Fibroblast of pulmonary artery (primary cell): ENCODE data around the gene SMARCD2.

Source experiments
- DNase-seq: peaks from one replicate; pipeline ENCODE4 v3.0.0-alpha.2; 2010; ENCODE audit warnings: low read depth
- H3K4me3 ChIP-seq: replicated peaks from 2 replicates; pipeline ENCODE4 v1.5.1; 2011; ENCODE audit warnings: low read depth, mild to moderate bottlenecking, control low read depth, low read length, moderate library complexity
- CTCF ChIP-seq: IDR thresholded peaks from 2 replicates; pipeline ENCODE4 v1.5.1; 2011; ENCODE audit warnings: mild to moderate bottlenecking, control low read depth, low read length, inconsistent platforms; ENCODE audit errors: missing control alignments

SMARCD2 gene

GRCh38 chr17:63820963-63821561 is 21.4 kb downstream of the SMARCD2 start:
- DNase-seq = no peak
- no peak for TF ChIP-seq CTCF
- H3K4me3 ChIP-seq = no peak overlapping the region

GRCh38 chr17:63819585-63820537 is 22.6 kb downstream of the SMARCD2 start:
- no peak overlapping the region for H3K4me3 ChIP-seq
- no peak for TF ChIP-seq CTCF
- DNase-seq = no peak

- TF ChIP-seq CTCF = no peak
- H3K4me3 ChIP-seq = no peak overlapping the region
- no peak for DNase-seq
Measured at GRCh38 chr17:63819131-63819530, 23.4 kb downstream of the SMARCD2 start.

GRCh38 chr17:63817736-63818385 is 24.6 kb downstream of the SMARCD2 start:
- H3K4me3 ChIP-seq = no peak overlapping the region
- DNase-seq = no peak
- no peak for TF ChIP-seq CTCF

- H3K4me3 ChIP-seq = no peak overlapping the region
- no peak for DNase-seq
- TF ChIP-seq CTCF = no peak
Measured at GRCh38 chr17:63816669-63817068, 25.8 kb downstream of the SMARCD2 start.

- no peak for DNase-seq
Measured at GRCh38 chr17:63816123-63816522, 26.4 kb downstream of the SMARCD2 start.

More at GRCh38 chr17:63816123-63816522, 26.4 kb downstream of the SMARCD2 start:
- H3K4me3 ChIP-seq = no peak overlapping the region
- TF ChIP-seq CTCF = no peak
